Panc1 (cell line): ENCODE measurements around the gene ZKSCAN8. TPM values are rescaled to one million over a fixed set of nuclear protein-coding genes. Genes with fewer than 3 reads are reported as not detected.

ENCODE experiments used
- ATAC-seq: fragments of 200-7000 bp; cut with Tn5 transposase; 2 replicates; pipeline ENCODE4 v1.9.1; 2020; ENCODE audit warnings: mild to moderate bottlenecking, moderate library complexity
- BruUV-seq: library from RNA; stranded (reverse); fragments of 400-500 nt; replicated peaks from 2 replicates; lab custom pipeline; 2021; lab: Mats Ljungman, UMichigan
- CTCF ChIA-PET: fragments of 300-600 bp; sonication (Branson Sonifier 250); formaldehyde crosslinking; loops from one replicate; lab custom pipeline; 2022; ENCODE audit warnings: antibody characterized with exemption; lab: Charles Lee
- POLR2A ChIA-PET: fragments of 300-600 bp; sonication (Branson Sonifier 250); formaldehyde crosslinking; loops from one replicate; lab custom pipeline; 2022; ENCODE audit warnings: antibody characterized with exemption; lab: Charles Lee
- DNase-seq: peaks from one replicate; pipeline ENCODE4 v3.0.0-alpha.2; 2010; ENCODE audit warnings: low read depth, low spot score
- H3K27ac ChIP-seq: 2 replicates; pipeline ENCODE4 v1.5.1; 2011; ENCODE audit warnings: mild to moderate bottlenecking, low read length, inconsistent platforms
- H3K27me3 ChIP-seq: fragments of 200-500 bp; sonication (Bioruptor generic); 2 replicates; pipeline ENCODE4 v1.6.0; 2014; ENCODE audit warnings: low read length, inconsistent platforms; ENCODE audit not compliant: control insufficient read depth, insufficient read depth
- H3K36me3 ChIP-seq: fragments of 200-500 bp; sonication (Bioruptor generic); 2 replicates; pipeline ENCODE4 v1.5.1; 2014; ENCODE audit warnings: inconsistent platforms, mild to moderate bottlenecking, low read length, moderate library complexity; ENCODE audit not compliant: control insufficient read depth, insufficient read depth
- H3K4me1 ChIP-seq: 2 replicates; pipeline ENCODE4 v1.5.1; 2011; ENCODE audit warnings: inconsistent platforms, mild to moderate bottlenecking, low read length, moderate library complexity; ENCODE audit not compliant: control insufficient read depth, insufficient read depth
- H3K4me3 ChIP-seq, 2 experiments: 2 replicates each; pipeline ENCODE4 v1.5.1; 2011 to 2012; ENCODE audit warnings: low read depth in 2 of 2, low read length in 2 of 2, mild to moderate bottlenecking in 2 of 2, inconsistent platforms in 1 of 2, moderate library complexity in 1 of 2
- H3K9me3 ChIP-seq: fragments of 200-500 bp; sonication (Bioruptor generic); 2 replicates; pipeline ENCODE4 v1.5.1; 2014; ENCODE audit warnings: low read depth, mild to moderate bottlenecking, inconsistent platforms, low read length, moderate library complexity; ENCODE audit not compliant: control insufficient read depth, insufficient read depth
- POLR2AphosphoS5 ChIP-seq: IDR thresholded peaks from 2 replicates; pipeline ENCODE4 v1.6.1; 2012; ENCODE audit warnings: mild to moderate bottlenecking, low read depth, low read length, moderate library complexity
- SIN3A ChIP-seq: IDR thresholded peaks from 2 replicates; pipeline ENCODE4 v1.6.1; 2012; ENCODE audit warnings: low read depth, mild to moderate bottlenecking, low read length, moderate library complexity, borderline replicate concordance; ENCODE audit not compliant: insufficient read depth
- TCF7L2 ChIP-seq: IDR thresholded peaks from 2 replicates; pipeline ENCODE4 v1.6.1; 2011; ENCODE audit warnings: mild to moderate bottlenecking, low read depth, low read length, inconsistent platforms
- in situ Hi-C: cut with HindIII; loops from 2 replicates; pipeline ENCODE4 v1.10.0; 2016; ENCODE audit warnings: low sequenced_read_pairs, low pct_unique_long_range_greater_than_20kb
- intact Hi-C: fragments of 100-400 bp; cut with micrococcal nuclease; formaldehyde crosslinking; loops from one replicate; pipeline ENCODE4 v1.10.0; 2022; ENCODE audit not compliant: unreplicated experiment
- total RNA-seq: library from RNA; stranded (reverse); gene quantifications from one replicate; pipeline ENCODE4 v1.2.1, GENCODE V29; 2021; ENCODE audit not compliant: unreplicated experiment
- TF ChIP-seq, protein P1 (sequence below), 2 experiments: IDR thresholded peaks; 2 replicates each; pipeline ENCODE4 v1.6.1; 2011 to 2012; ENCODE audit warnings: low read depth in 2 of 2, control low read depth in 1 of 2, low read length in 1 of 2, mild to moderate bottlenecking in 1 of 2, moderate library complexity in 1 of 2; ENCODE audit not compliant: insufficient read depth in 1 of 2
- TF ChIP-seq, protein P2 (sequence below): fragments of 450-650 bp; IDR thresholded peaks from 2 replicates; pipeline ENCODE4 v1.5.1; 2017; ENCODE audit warnings: mild to moderate bottlenecking

ZKSCAN8 gene
- total RNA-seq, 1 experiment from 2014 or later = 18.4 TPM

DNA sequence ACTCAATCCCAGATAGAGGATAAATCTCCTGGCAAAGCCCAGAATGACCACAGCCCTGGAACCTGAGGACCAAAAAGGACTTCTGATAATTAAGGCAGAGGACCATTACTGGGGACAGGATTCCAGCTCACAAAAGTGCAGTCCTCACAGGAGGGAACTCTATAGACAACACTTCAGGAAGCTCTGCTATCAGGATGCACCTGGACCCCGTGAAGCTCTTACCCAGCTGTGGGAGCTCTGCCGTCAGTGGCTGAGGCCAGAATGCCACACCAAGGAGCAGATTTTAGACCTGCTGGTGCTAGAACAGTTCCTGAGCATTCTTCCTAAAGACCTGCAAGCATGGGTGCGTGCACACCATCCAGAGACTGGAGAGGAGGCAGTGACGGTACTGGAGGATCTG, 16.3 kb upstream of the ZKSCAN8 start:
- Histone ChIP-seq H3K27me3 (no peaks in the 10 kb centered on the region), H3K9me3 (no peaks in the 10 kb centered on the region), H3K27ac (peak overlapping the region; percentile 81; the same call in 1 of the 2 replicates), H3K36me3 (peaks cover 35% of the 10 kb centered on the region), H3K4me1 (peaks cover 15% of the 10 kb centered on the region; the same call in 1 of the 2 replicates), H3K4me3 (peak overlapping the region; percentile 70 to 87)
- intact Hi-C loops (no loop called here), in situ Hi-C loops (no loop called here)
- ChIA-PET CTCF (no interaction called here), POLR2A (no interaction called here)
- DNase-seq (no peak), ATAC-seq (no peak)
- TF ChIP-seq, protein P1, sequence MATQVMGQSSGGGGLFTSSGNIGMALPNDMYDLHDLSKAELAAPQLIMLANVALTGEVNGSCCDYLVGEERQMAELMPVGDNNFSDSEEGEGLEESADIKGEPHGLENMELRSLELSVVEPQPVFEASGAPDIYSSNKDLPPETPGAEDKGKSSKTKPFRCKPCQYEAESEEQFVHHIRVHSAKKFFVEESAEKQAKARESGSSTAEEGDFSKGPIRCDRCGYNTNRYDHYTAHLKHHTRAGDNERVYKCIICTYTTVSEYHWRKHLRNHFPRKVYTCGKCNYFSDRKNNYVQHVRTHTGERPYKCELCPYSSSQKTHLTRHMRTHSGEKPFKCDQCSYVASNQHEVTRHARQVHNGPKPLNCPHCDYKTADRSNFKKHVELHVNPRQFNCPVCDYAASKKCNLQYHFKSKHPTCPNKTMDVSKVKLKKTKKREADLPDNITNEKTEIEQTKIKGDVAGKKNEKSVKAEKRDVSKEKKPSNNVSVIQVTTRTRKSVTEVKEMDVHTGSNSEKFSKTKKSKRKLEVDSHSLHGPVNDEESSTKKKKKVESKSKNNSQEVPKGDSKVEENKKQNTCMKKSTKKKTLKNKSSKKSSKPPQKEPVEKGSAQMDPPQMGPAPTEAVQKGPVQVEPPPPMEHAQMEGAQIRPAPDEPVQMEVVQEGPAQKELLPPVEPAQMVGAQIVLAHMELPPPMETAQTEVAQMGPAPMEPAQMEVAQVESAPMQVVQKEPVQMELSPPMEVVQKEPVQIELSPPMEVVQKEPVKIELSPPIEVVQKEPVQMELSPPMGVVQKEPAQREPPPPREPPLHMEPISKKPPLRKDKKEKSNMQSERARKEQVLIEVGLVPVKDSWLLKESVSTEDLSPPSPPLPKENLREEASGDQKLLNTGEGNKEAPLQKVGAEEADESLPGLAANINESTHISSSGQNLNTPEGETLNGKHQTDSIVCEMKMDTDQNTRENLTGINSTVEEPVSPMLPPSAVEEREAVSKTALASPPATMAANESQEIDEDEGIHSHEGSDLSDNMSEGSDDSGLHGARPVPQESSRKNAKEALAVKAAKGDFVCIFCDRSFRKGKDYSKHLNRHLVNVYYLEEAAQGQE (IDR thresholded peaks at IDR 0.05; ENCODE audit: insufficient read depth in 1 of 2, low read depth in 2 of 2, low read length in 1 of 2) = no peak
- TF ChIP-seq POLR2AphosphoS5 (no peak), SIN3A (no peak), TCF7L2 (no peak)
- TF ChIP-seq, protein P2, sequence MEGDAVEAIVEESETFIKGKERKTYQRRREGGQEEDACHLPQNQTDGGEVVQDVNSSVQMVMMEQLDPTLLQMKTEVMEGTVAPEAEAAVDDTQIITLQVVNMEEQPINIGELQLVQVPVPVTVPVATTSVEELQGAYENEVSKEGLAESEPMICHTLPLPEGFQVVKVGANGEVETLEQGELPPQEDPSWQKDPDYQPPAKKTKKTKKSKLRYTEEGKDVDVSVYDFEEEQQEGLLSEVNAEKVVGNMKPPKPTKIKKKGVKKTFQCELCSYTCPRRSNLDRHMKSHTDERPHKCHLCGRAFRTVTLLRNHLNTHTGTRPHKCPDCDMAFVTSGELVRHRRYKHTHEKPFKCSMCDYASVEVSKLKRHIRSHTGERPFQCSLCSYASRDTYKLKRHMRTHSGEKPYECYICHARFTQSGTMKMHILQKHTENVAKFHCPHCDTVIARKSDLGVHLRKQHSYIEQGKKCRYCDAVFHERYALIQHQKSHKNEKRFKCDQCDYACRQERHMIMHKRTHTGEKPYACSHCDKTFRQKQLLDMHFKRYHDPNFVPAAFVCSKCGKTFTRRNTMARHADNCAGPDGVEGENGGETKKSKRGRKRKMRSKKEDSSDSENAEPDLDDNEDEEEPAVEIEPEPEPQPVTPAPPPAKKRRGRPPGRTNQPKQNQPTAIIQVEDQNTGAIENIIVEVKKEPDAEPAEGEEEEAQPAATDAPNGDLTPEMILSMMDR = no peak
- BruUV-seq = no TSS peak

DNA sequence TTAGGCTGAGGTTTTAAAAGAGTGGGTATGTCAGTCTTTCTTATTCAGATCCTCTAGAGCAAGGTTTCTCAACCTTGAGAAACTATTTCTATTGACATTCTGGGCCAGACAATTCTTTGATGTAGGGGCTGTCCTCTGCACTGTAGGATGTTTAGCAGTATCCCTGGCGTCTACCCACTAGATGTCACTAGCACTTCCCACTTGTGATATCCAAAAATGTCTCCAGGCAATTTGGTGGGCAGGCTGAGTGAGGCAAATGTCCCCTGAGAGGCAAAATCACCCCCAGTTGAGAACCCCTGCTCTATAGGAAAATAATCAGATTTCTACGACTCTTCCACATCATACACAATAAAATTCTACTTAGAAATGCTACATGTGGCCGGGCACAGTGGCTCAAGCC, 7.7 kb upstream of the ZKSCAN8 start:
- TF ChIP-seq, protein P2 = peak; percentile 78
- TF ChIP-seq, protein P1 (IDR thresholded peaks at IDR 0.05; ENCODE audit: insufficient read depth in 1 of 2, low read depth in 2 of 2, low read length in 1 of 2) = no peak
- TF ChIP-seq TCF7L2 = peak; percentile 41; the same call in 1 of the 2 replicates
- intact Hi-C loops (no loop called here), in situ Hi-C loops (no loop called here)
- ATAC-seq (0 out of 2 replicates have a peak, but pooled peaks have one; percentile 29), DNase-seq (peak; percentile 32)
- no TSS peak for BruUV-seq
- no peak overlapping the region for H3K4me3 ChIP-seq
- CTCF ChIA-PET = no interaction called here
- no peaks in the 10 kb centered on the region for H3K27me3 ChIP-seq
- no peaks in the 10 kb centered on the region for H3K9me3 ChIP-seq
- H3K27ac ChIP-seq = no peak overlapping the region
- H3K4me1 ChIP-seq = peaks cover 24% of the 10 kb centered on the region
- H3K36me3 ChIP-seq = peaks cover 11% of the 10 kb centered on the region
- POLR2A ChIA-PET = no interaction called here
